PC-3 (cell line): ENCODE measurements around the gene TRIOBP. TPM values are rescaled to one million over a fixed set of nuclear protein-coding genes. Genes with fewer than 3 reads are reported as not detected.
"Not testable (repeated sequence)": the region's sequence is repeated elsewhere in the genome, so short reads cannot be mapped to it uniquely, and the experiment has no call there.

Experiments used
- ATAC-seq: fragments of 200-7000 bp; cut with Tn5 transposase; 2 replicates; pipeline ENCODE4 v1.9.1; 2020; ENCODE audit warnings: mild to moderate bottlenecking, moderate library complexity
- BruUV-seq: library from RNA; stranded (reverse); fragments of 400-500 nt; replicated peaks from 2 replicates; lab custom pipeline; 2021; lab: Mats Ljungman, UMichigan
- CTCF ChIA-PET: fragments of 300-600 bp; sonication (Branson Sonifier 250); formaldehyde crosslinking; loops from one replicate; lab custom pipeline; 2022; ENCODE audit warnings: antibody characterized with exemption; lab: Charles Lee
- POLR2A ChIA-PET: fragments of 300-600 bp; sonication (Branson Sonifier 250); formaldehyde crosslinking; loops from one replicate; lab custom pipeline; 2022; ENCODE audit warnings: antibody characterized with exemption; ENCODE audit not compliant: unreplicated experiment; lab: Charles Lee
- DNase-seq: peaks from one replicate; pipeline ENCODE4 v3.0.0-alpha.2; 2015
- H2AFZ ChIP-seq: fragments of 300-600 bp; sonication (generic); 2 replicates; pipeline ENCODE4 v1.6.0; 2016; ENCODE audit warnings: antibody characterized with exemption, low read length
- H3F3A ChIP-seq: fragments of 300-600 bp; sonication (generic); one replicate; pipeline ENCODE4 v1.6.0; 2017; ENCODE audit warnings: antibody characterized with exemption, low read length, control low read depth, mild to moderate bottlenecking; ENCODE audit not compliant: unreplicated experiment
- H3K27ac ChIP-seq: fragments of 300-600 bp; sonication (generic); 2 replicates; pipeline ENCODE4 v1.5.1; 2016; ENCODE audit warnings: mild to moderate bottlenecking, low read length
- H3K27me3 ChIP-seq: fragments of 300-600 bp; sonication (generic); 2 replicates; pipeline ENCODE4 v1.6.1; 2016; ENCODE audit warnings: low read length, mixed read lengths
- H3K36me3 ChIP-seq: fragments of 300-600 bp; sonication (generic); 2 replicates; pipeline ENCODE4 v1.6.1; 2016; ENCODE audit warnings: low read depth, mixed run types, low read length, mixed read lengths
- H3K4me1 ChIP-seq: fragments of 300-600 bp; sonication (generic); 2 replicates; pipeline ENCODE4 v1.5.1; 2016; ENCODE audit warnings: low read length; ENCODE audit not compliant: insufficient read depth
- H3K4me2 ChIP-seq: fragments of 300-600 bp; sonication (generic); 2 replicates; pipeline ENCODE4 v1.6.0; 2016; ENCODE audit warnings: low read length
- H3K4me3 ChIP-seq: fragments of 300-600 bp; sonication (generic); 2 replicates; pipeline ENCODE4 v1.5.1; 2016; ENCODE audit warnings: mild to moderate bottlenecking, low read length, mixed read lengths
- H3K79me2 ChIP-seq: fragments of 300-600 bp; sonication (generic); 2 replicates; pipeline ENCODE4 v1.6.1; 2017; ENCODE audit warnings: low read length, mixed read lengths
- H3K9ac ChIP-seq: fragments of 300-600 bp; sonication (generic); 2 replicates; pipeline ENCODE4 v1.6.0; 2016; ENCODE audit warnings: mild to moderate bottlenecking, low read length
- H3K9me2 ChIP-seq: fragments of 300-600 bp; sonication (generic); replicated peaks from 2 replicates; pipeline ENCODE4 v1.6.1; 2016; ENCODE audit warnings: mixed run types, low read length, mixed read lengths
- H3K9me3 ChIP-seq: fragments of 300-600 bp; sonication (generic); 2 replicates; pipeline ENCODE4 v1.6.1; 2016; ENCODE audit warnings: low read length, mixed read lengths
- H4K20me1 ChIP-seq: fragments of 300-600 bp; sonication (generic); 2 replicates; pipeline ENCODE4 v1.6.1; 2016; ENCODE audit warnings: low read length, mixed read lengths
- EZH2 ChIP-seq: fragments of 300-600 bp; sonication (generic); IDR thresholded peaks from one replicate; pipeline ENCODE4 v1.6.1; 2017; ENCODE audit warnings: antibody characterized with exemption, mild to moderate bottlenecking, low read length; ENCODE audit not compliant: unreplicated experiment
- EZH2phosphoT487 ChIP-seq: fragments of 300-600 bp; sonication (generic); IDR thresholded peaks from 2 replicates; pipeline ENCODE4 v1.6.1; 2018; ENCODE audit warnings: mild to moderate bottlenecking, antibody characterized with exemption, low read length, borderline replicate concordance
- intact Hi-C: fragments of 100-400 bp; cut with micrococcal nuclease; formaldehyde crosslinking; loops from 2 replicates; pipeline ENCODE4 v1.9.0; 2023
- total RNA-seq: library from RNA; depleted of rRNA; stranded (reverse); fragments of >200 nt; gene quantifications from 2 replicates; pipeline ENCODE4 v1.2.3, GENCODE V29; 2014
- TF ChIP-seq, protein P1 (sequence below): fragments of 300-600 bp; sonication (generic); conservative IDR thresholded peaks from 2 replicates; pipeline ENCODE4 v1.5.1; 2017; ENCODE audit warnings: antibody characterized with exemption, low read depth, mild to moderate bottlenecking, low read length

Gene TRIOBP
- total RNA-seq, 1 experiment from 2014 or later, result 64.5 TPM

DNA sequence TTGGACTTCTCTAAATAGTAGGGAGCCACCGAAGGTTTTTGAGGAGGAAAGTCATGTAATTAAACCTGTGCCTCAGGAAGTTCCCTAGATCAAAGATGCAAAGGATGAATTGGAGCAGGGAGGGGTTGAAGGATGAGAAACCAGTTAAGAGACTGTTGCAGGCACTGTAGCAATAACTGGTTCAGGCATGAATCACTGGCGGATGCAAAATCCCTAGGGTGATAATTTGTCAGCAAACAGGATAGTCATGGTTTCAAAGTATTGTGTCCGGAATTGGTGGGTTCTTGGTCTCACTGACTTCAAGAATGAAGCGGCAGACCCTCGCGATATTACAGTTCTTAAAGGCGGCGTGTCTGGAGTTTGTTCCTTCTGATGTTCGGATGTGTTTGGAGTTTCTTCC is 19.9 kb downstream of the TRIOBP start:
- ChIA-PET POLR2A (no interaction called here), CTCF (no interaction called here)
- peak; percentile 43 for DNase-seq
- Histone ChIP-seq H3K9me2 (no peaks in the 10 kb centered on the region), H3K27ac (no peak overlapping the region), H4K20me1 (no peaks in the 10 kb centered on the region), H3K27me3 (no peaks in the 10 kb centered on the region), H3F3A (no peaks in the 10 kb centered on the region), H3K4me1 (no peaks in the 10 kb centered on the region), H3K79me2 (no peaks in the 10 kb centered on the region), H3K4me3 (no peak overlapping the region), H3K4me2 (no peak overlapping the region), H3K9me3 (no peaks in the 10 kb centered on the region), H3K9ac (no peak overlapping the region), H2AFZ (no peak overlapping the region), H3K36me3 (no peaks in the 10 kb centered on the region)
- no TSS peak for BruUV-seq
- ATAC-seq, result peak; percentile 37; the same call in 1 of the 2 replicates
- TF ChIP-seq, protein P1, sequence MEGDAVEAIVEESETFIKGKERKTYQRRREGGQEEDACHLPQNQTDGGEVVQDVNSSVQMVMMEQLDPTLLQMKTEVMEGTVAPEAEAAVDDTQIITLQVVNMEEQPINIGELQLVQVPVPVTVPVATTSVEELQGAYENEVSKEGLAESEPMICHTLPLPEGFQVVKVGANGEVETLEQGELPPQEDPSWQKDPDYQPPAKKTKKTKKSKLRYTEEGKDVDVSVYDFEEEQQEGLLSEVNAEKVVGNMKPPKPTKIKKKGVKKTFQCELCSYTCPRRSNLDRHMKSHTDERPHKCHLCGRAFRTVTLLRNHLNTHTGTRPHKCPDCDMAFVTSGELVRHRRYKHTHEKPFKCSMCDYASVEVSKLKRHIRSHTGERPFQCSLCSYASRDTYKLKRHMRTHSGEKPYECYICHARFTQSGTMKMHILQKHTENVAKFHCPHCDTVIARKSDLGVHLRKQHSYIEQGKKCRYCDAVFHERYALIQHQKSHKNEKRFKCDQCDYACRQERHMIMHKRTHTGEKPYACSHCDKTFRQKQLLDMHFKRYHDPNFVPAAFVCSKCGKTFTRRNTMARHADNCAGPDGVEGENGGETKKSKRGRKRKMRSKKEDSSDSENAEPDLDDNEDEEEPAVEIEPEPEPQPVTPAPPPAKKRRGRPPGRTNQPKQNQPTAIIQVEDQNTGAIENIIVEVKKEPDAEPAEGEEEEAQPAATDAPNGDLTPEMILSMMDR, result no peak
- TF ChIP-seq EZH2 (no peak), EZH2phosphoT487 (no peak)
- intact Hi-C loops, result no loop called here

DNA sequence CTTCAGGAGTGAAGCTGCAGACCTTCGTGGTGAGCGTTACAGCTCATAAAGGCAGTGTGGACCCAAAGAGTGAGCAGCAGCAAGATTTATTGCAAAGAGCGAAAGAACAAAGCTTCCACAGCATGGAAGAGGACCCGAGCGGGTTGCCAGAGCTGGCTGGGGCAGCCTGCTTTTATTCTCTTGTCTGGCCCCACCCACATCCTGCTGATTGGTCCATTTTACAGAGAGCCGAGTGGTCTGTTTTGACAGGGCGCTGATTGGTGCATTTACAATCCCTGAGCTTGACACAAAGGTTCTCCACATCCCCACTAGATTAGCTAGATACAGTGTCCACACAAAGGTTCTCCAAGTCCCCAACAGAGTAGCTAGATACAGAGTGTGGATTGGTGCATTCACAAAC is 20.4 kb downstream of the TRIOBP start:
- H3K9ac ChIP-seq, H3K79me2 ChIP-seq, H3K27me3 ChIP-seq, intact Hi-C loops, H3K27ac ChIP-seq, DNase-seq, H3K36me3 ChIP-seq, CTCF ChIA-PET, H3K9me2 ChIP-seq, H3K4me3 ChIP-seq, BruUV-seq, ATAC-seq, H3K4me1 ChIP-seq, POLR2A ChIA-PET, H3K4me2 ChIP-seq, H3K9me3 ChIP-seq, H2AFZ ChIP-seq, H4K20me1 ChIP-seq, H3F3A ChIP-seq: not testable (repeated sequence)

DNA sequence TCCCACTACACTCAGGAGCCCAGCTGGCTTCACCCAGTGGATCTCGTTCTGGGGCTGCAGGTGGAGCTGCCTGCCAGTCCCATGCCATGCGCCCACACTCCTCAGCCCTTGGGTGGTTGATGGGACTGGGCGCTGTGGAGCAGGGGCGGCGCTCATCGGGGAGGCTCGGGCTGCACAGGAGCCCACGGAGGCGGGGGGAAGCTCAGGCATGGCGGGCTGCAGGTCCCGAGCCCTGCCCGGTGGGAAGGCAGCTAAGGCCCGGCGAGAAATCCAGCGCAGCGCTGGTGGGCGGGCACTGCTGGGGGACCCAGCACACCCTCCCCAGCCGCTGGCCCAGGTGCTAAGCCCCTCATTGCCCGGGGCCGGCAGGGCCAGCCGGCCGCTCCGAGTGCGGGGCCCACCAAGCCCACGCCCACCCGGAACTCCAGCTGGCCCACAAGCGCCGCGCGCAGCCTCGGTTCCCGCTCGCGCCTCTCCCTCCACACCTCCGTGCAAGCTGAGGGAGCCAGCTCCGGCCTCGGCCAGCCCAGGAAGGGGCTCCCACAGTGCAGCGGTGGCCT is 21.0 kb downstream of the TRIOBP start:
- intact Hi-C loops, ATAC-seq, H4K20me1 ChIP-seq, H3K9me2 ChIP-seq, H3K36me3 ChIP-seq, H3K4me3 ChIP-seq, BruUV-seq, H3K9me3 ChIP-seq, H3K27ac ChIP-seq, H3K9ac ChIP-seq, H3K79me2 ChIP-seq, H2AFZ ChIP-seq, H3K27me3 ChIP-seq, H3K4me2 ChIP-seq, H3K4me1 ChIP-seq, DNase-seq, POLR2A ChIA-PET, H3F3A ChIP-seq, CTCF ChIA-PET: not testable (repeated sequence)
